HG03108 (cell line): ENCODE results near the gene TNFRSF19.
"Not testable (repeated sequence)": the region's sequence is repeated elsewhere in the genome, so short reads cannot be mapped to it uniquely, and the experiment has no call there.

Source experiments
- ATAC-seq: cut with Tn5 transposase; IDR thresholded peaks from one replicate; pipeline ENCODE4 v1.9.1; 2021; ENCODE audit warnings: moderate library complexity; ENCODE audit not compliant: unreplicated experiment

TNFRSF19 gene

GRCh38 chr13:23567906-23568460 lies 2.2 kb upstream of the TNFRSF19 start:
- ATAC-seq, result no peak

- ATAC-seq, result no peak
These were observed 706 bp downstream of the TNFRSF19 start for GRCh38 chr13:23570921-23571315.

GRCh38 chr13:23571431-23571830 lies 1.2 kb downstream of the TNFRSF19 start:
- ATAC-seq, result no peak

DNA sequence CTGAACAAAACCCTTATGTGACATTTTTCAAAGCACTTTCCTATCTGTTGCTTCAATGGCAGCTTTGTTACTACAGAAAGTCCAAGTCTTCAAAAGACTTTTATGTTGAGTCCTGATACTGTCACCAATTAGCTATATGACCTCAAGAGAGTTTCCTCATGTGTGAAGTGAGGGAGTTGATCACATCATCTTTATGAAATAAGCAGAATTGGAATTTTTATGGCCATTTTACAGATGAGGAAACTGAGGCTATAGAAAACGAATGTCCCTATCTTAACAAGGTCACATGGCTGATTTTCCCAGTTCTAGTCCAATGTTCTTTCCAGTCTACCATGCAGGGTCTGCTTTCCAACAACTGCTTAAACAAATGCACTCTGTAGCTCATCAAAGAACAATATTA lies 2.6 kb downstream of the TNFRSF19 start:
- ATAC-seq, result no peak

GRCh38 chr13:23574421-23575145 lies 4.4 kb downstream of the TNFRSF19 start:
- ATAC-seq, result no peak

- ATAC-seq, result no peak
These were observed 5.4 kb downstream of the TNFRSF19 start for GRCh38 chr13:23575632-23576031.

GRCh38 chr13:23578411-23579071 lies 8.3 kb downstream of the TNFRSF19 start:
- peak; percentile 69 for ATAC-seq

GRCh38 chr13:23579072-23579895 lies 9.1 kb downstream of the TNFRSF19 start:
- ATAC-seq, result peak; percentile 87

GRCh38 chr13:23579896-23580683 lies 9.9 kb downstream of the TNFRSF19 start:
- ATAC-seq, result no peak

DNA sequence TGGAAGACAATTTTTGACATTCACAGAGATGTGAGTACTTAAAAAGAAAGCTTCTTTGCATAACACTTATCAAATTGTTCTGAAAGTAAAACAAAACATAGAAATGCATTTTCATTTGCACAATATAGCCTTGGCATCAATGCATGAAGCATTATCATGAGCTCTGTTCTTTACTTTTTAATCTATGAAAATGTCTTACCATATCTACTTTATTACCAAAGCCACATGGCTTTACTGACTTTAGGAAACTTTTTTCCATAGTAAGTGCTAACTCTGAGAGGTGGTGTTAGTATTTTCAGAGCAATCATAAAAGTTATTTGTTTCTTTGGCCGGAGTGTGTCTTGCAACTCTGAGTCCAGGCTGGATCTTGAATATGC lies 10.5 kb downstream of the TNFRSF19 start:
- no peak for ATAC-seq

- ATAC-seq, result no peak
These were observed 13.3 kb downstream of the TNFRSF19 start for GRCh38 chr13:23583491-23583890.

DNA sequence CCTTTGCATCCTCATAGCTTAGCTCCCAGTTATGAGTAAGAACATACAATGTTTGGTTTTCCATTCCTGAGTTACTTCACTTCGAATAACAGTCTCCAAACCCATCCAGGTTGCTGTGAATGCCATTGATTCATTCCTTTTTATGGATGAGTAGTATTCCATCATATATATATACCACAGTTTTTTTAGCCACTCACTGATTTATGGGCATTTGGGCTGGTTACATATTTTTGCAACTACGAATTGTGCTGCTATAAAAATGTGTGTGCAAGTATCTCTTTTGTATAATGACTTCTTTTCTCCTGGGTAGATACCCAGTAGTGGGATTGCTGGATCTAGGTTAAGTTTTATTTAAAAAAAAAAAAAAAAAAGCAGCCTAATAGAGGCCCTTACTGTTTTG lies 14.1 kb downstream of the TNFRSF19 start:
- no peak for ATAC-seq

- no peak for ATAC-seq
These were observed 16.1 kb downstream of the TNFRSF19 start for GRCh38 chr13:23586336-23586735.

GRCh38 chr13:23588666-23589065 lies 18.5 kb downstream of the TNFRSF19 start:
- ATAC-seq, result no peak

- no peak for ATAC-seq
These were observed 22.4 kb downstream of the TNFRSF19 start for GRCh38 chr13:23592596-23592995.

DNA sequence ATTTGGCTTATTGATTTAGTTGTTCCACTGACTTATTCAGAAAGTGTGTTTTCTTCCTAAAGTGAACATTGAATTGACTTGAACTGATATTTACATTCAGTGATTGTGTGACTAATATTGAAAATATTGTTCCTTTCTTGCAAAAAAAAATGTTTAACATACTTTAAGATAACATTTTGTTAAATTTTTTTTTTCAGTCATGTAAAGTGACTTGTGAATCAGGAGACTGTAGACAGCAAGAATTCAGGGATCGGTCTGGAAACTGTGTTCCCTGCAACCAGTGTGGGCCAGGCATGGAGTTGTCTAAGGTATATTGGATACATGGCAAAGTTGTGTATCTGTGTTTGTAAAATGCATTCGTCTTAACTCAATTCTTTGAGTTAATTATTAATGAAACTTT lies 22.9 kb downstream of the TNFRSF19 start:
- no peak for ATAC-seq

GRCh38 chr13:23594290-23594689 lies 24.1 kb downstream of the TNFRSF19 start:
- not testable (repeated sequence) for ATAC-seq

GRCh38 chr13:23598369-23598768 lies 28.2 kb downstream of the TNFRSF19 start:
- no peak for ATAC-seq

DNA sequence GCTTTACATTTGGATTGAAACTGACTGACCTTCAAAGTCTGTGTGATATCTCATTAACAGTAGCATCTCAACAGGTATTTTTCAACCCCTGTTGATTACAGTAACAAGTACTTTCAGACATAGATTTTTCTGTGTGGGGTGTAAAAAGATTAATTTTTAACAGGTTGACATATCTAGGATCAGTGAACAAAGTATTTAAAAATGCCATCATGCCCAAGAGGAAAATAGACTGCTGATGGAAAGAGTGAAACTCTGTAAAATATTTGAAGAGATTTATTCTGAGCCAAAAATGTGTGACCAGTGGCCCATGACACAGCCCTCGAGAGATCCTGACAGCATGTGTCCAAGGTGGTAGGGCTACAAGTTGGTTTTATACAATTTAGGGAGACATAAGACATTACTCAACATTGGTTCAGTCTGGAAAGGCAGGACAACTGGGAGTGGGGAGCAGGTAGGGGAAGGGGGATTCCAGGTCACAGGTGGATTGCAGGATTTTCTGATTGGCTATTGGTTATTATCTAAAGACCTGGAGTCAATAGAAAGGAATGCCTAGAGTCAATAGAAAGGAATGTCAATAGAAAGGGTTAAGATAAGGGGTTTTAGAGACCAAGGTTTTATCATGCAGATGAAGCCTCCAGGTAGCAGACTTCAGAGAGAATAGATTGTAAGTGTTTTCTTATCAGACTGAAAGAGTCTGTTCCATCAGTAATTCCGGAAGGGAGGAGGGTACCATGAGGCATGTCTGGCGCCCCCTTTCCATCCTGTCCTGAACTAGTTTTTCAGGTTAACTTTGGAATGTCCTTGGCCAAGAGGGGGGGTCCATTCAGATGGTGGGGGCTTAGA lies 29.1 kb downstream of the TNFRSF19 start:
- no peak for ATAC-seq

- no peak for ATAC-seq
These were observed 29.9 kb downstream of the TNFRSF19 start for GRCh38 chr13:23600100-23600499.
